ENCODE results near the gene CARD6. TPM values are rescaled to one million over a fixed set of nuclear protein-coding genes. Genes with fewer than 3 reads are reported as not detected.

Gene CARD6
- total and polyA plus RNA-seq, 4 donors: 4.6 to 19.8 (median 7.6) TPM

- no peak for DNase-seq
- WGBS, 2 donors: 62 to 64% methylated on average over 13 of the region's 13 CpGs
- intact Hi-C loops (cut with DNase I): loop anchor here (2.0 kb wide), 1 partner anchor 77 kb away; no protein-coding TSS in a partner anchor
These were observed 7.4 kb upstream of the CARD6 start for GRCh38 chr5:40833712-40834229.

GRCh38 chr5:40834391-40834848, 6.7 kb upstream of the CARD6 start:
- peak overlapping the region; percentile 16 to 43 for H3K27ac ChIP-seq (ENCODE audit: low read depth in 1 of 2, low read length in 2 of 2)
- 1% methylated on average over 21 of the region's 21 CpGs for WGBS, 2 donors
- intact Hi-C loops (cut with DNase I): loop anchor here (2.0 kb wide), 1 partner anchor 78 kb away; no protein-coding TSS in a partner anchor
- H3K36me3 ChIP-seq (ENCODE audit: control insufficient read depth in 1 of 2, insufficient read depth in 2 of 2, low read length in 1 of 2): peaks cover 2 to 3% of the 10 kb centered on the region in 2 donors
- H3K4me3 ChIP-seq (ENCODE audit: low read length in 2 of 2): peak overlapping the region; percentile 39 to 83
- no peaks in the 10 kb centered on the region for H3K9me3 ChIP-seq (ENCODE audit: control insufficient read depth, low read length)
- no peaks in the 10 kb centered on the region for H3K27me3 ChIP-seq (ENCODE audit: control insufficient read depth in 1 of 2, insufficient read depth in 2 of 2, low read length in 1 of 2)
- DNase-seq (peak in 1 of 2 donors; percentile 51), ATAC-seq (ENCODE audit: low FRiP score) (no peak)
- no peaks in the 10 kb centered on the region for H3K4me1 ChIP-seq (ENCODE audit: control insufficient read depth in 1 of 2, insufficient read depth in 2 of 2, low read length in 2 of 2)

More at GRCh38 chr5:40833712-40834229, 7.4 kb upstream of the CARD6 start:
- peak overlapping the region in 1 of 2 donors; percentile 16 for H3K27ac ChIP-seq (ENCODE audit: low read depth in 1 of 2, low read length in 2 of 2)
- peak overlapping the region; percentile 39 to 83 for H3K4me3 ChIP-seq (ENCODE audit: low read length in 2 of 2)
- peaks cover 2 to 3% of the 10 kb centered on the region in 2 donors for H3K36me3 ChIP-seq (ENCODE audit: control insufficient read depth in 1 of 2, insufficient read depth in 2 of 2, low read length in 1 of 2)
- no peaks in the 10 kb centered on the region for H3K9me3 ChIP-seq (ENCODE audit: control insufficient read depth, low read length)
- ATAC-seq (ENCODE audit: low FRiP score): no peak
- H3K27me3 ChIP-seq (ENCODE audit: control insufficient read depth in 1 of 2, insufficient read depth in 2 of 2, low read length in 1 of 2): no peaks in the 10 kb centered on the region
- H3K4me1 ChIP-seq (ENCODE audit: control insufficient read depth in 1 of 2, insufficient read depth in 2 of 2, low read length in 2 of 2): no peaks in the 10 kb centered on the region

- ATAC-seq (ENCODE audit: low FRiP score) (peak; percentile 99), DNase-seq (peak; percentile 98)
- Histone ChIP-seq H3K4me1 (ENCODE audit: control insufficient read depth in 1 of 2, insufficient read depth in 2 of 2, low read length in 2 of 2) (no peaks in the 10 kb centered on the region), H3K27ac (ENCODE audit: low read depth in 1 of 2, low read length in 2 of 2) (peak within 1 kb of the TSS; percentile 89 to 99), H3K27me3 (ENCODE audit: control insufficient read depth in 1 of 2, insufficient read depth in 2 of 2, low read length in 1 of 2) (no peaks in the 10 kb centered on the region), H3K4me3 (ENCODE audit: low read length in 2 of 2) (peak within 1 kb of the TSS; percentile 45 to 83), H3K36me3 (ENCODE audit: control insufficient read depth in 1 of 2, insufficient read depth in 2 of 2, low read length in 1 of 2) (peaks cover 2% of the 10 kb centered on the region in 2 donors), H3K9me3 (ENCODE audit: control insufficient read depth, low read length) (no peaks in the 10 kb centered on the region)
- intact Hi-C loops (cut with DNase I): loop anchor here (1.0 to 5.0 kb wide), 3 partner anchors 37 to 78 kb away; partner anchors contain the start of gene PRKAA1 (in 1 of the 2)
- WGBS, 2 donors: 1% methylated on average over 58 to 61 of the region's 61 CpGs
These were observed 6.0 kb upstream of the CARD6 start, which contains the start of gene RPL37 for GRCh38 chr5:40834849-40835787. RPL37 (minus strand) TSS chr5:40835222; CDS start chr5:40835185, 37 bp downstream.

DNA sequence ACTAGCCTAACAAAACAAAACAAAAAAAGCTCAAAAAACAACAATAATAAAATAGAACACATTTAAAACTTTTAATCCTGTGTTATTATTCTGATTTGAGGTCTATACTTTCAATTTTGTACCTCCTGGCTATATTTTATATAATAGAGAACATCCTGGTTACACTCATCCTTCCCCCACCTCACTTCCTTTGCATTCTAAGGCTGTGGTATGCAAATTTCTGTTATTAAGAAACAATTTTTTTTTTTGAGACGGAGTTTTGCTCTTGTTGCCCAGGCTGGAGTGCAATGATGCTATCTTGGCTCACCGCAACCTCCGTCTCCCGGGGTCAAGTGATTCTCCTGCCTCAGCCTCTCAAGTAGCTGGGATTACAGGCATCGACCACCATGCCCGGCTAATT, 3.1 kb upstream of the CARD6 start:
- ATAC-seq (ENCODE audit: low FRiP score): no peak
- no peaks in the 10 kb centered on the region for H3K9me3 ChIP-seq (ENCODE audit: control insufficient read depth, low read length)
- H3K27ac ChIP-seq (ENCODE audit: low read depth in 1 of 2, low read length in 2 of 2): no peak overlapping the region
- DNase-seq: no peak
- 93 to 95% methylated on average over 6 of the region's 6 CpGs for WGBS, 2 donors
- no peak overlapping the region for H3K4me3 ChIP-seq (ENCODE audit: low read length in 2 of 2)
- H3K36me3 ChIP-seq (ENCODE audit: control insufficient read depth in 1 of 2, insufficient read depth in 2 of 2, low read length in 1 of 2): peaks cover 0 to 2% of the 10 kb centered on the region in 2 donors
- H3K4me1 ChIP-seq (ENCODE audit: control insufficient read depth in 1 of 2, insufficient read depth in 2 of 2, low read length in 2 of 2): no peaks in the 10 kb centered on the region
- no peaks in the 10 kb centered on the region for H3K27me3 ChIP-seq (ENCODE audit: control insufficient read depth in 1 of 2, insufficient read depth in 2 of 2, low read length in 1 of 2)
- intact Hi-C loops (cut with DNase I): loop anchor here in 1 of 2 donors (5.0 kb wide), 1 partner anchor 39 kb away; no protein-coding TSS in a partner anchor

DNA sequence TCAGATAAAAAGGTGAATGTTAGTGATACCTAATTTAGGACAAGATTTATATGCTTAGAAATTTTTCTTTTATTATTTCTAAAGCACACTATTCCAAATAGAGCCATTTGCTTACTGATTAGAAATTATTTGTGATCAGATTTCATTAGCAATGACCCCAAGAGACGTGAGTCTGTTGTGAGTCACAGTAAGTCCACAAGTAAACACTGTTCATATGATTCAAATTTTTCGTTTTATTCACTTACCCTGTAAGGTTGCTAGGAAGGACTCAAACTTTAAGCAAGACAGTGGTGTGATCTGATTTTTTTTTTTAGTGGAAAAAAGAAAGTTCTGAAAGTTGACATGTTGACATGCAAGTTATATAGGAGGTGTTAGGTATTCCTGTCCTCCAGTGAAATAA, 1.2 kb downstream of the CARD6 start:
- no peak for DNase-seq
- Histone ChIP-seq H3K4me3 (ENCODE audit: low read length in 2 of 2) (no peak overlapping the region), H3K27me3 (ENCODE audit: control insufficient read depth in 1 of 2, insufficient read depth in 2 of 2, low read length in 1 of 2) (no peaks in the 10 kb centered on the region), H3K4me1 (ENCODE audit: control insufficient read depth in 1 of 2, insufficient read depth in 2 of 2, low read length in 2 of 2) (no peaks in the 10 kb centered on the region), H3K9me3 (ENCODE audit: control insufficient read depth, low read length) (no peaks in the 10 kb centered on the region), H3K27ac (ENCODE audit: low read depth in 1 of 2, low read length in 2 of 2) (no peak overlapping the region), H3K36me3 (ENCODE audit: control insufficient read depth in 1 of 2, insufficient read depth in 2 of 2, low read length in 1 of 2) (peaks cover 0 to 2% of the 10 kb centered on the region in 2 donors)
- intact Hi-C loops (cut with DNase I): no loop called here
- 60 to 79% methylated on average over 2 of the region's 2 CpGs for WGBS, 2 donors
- peak; percentile 63 for ATAC-seq (ENCODE audit: low FRiP score)

DNA sequence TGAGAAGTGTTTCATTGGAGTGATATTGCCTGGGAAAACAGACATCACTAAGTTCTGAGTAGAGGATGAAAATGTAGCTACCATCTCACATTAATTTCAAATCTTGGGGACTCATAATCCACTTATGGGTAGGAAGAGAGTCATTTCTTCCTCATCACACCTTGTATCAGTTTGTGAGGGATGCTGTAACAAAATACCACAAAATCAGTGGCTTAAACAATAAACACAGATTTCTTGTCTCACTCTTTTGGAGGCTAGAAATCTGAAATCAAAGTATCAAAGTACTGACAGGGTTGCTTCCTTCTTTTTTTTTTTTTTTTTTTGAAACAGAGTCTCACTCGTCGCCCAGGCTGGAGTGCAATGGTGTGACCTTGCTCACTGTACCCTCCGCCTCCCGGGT, 3.4 kb downstream of the CARD6 start:
- no peak for ATAC-seq (ENCODE audit: low FRiP score)
- no peak overlapping the region for H3K27ac ChIP-seq (ENCODE audit: low read depth in 1 of 2, low read length in 2 of 2)

DNA sequence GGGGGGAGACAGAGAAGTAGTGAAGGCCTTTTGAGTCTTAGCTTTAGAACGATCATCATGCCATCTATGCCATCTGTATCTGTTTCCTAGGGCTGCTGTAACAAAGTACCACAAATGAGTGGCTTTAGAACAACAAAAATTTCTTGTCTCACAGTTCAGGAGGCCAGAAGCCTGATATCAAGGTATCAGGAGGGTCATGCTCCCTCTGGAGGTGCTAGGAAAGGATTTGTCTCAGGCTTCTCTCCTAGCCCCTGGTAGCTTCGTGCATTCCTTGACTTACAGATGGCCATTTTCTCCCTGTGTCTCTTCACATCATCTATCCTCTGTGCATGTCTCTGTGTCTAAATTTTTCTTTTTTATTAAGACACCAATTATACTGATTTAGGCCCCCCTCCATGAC, 5.2 kb downstream of the CARD6 start:
- H3K27me3 ChIP-seq (ENCODE audit: control insufficient read depth in 1 of 2, insufficient read depth in 2 of 2, low read length in 1 of 2): no peaks in the 10 kb centered on the region
- intact Hi-C loops (cut with DNase I): no loop called here
- DNase-seq: no peak
- H3K9me3 ChIP-seq (ENCODE audit: control insufficient read depth, low read length): no peaks in the 10 kb centered on the region
- H3K27ac ChIP-seq (ENCODE audit: low read depth in 1 of 2, low read length in 2 of 2): no peak overlapping the region
- ATAC-seq (ENCODE audit: low FRiP score): no peak
- no peaks in the 10 kb centered on the region for H3K4me1 ChIP-seq (ENCODE audit: control insufficient read depth in 1 of 2, insufficient read depth in 2 of 2, low read length in 2 of 2)
- WGBS, 2 donors: 71 to 86% methylated on average over 2 of the region's 2 CpGs
- peaks cover 0 to 2% of the 10 kb centered on the region in 2 donors for H3K36me3 ChIP-seq (ENCODE audit: control insufficient read depth in 1 of 2, insufficient read depth in 2 of 2, low read length in 1 of 2)
- no peak overlapping the region for H3K4me3 ChIP-seq (ENCODE audit: low read length in 2 of 2)

More for the DNA sequence above, 3.4 kb downstream of the CARD6 start:
- intact Hi-C loops (cut with DNase I): no loop called here
- Histone ChIP-seq H3K36me3 (ENCODE audit: control insufficient read depth in 1 of 2, insufficient read depth in 2 of 2, low read length in 1 of 2) (peaks cover 0 to 2% of the 10 kb centered on the region in 2 donors), H3K27me3 (ENCODE audit: control insufficient read depth in 1 of 2, insufficient read depth in 2 of 2, low read length in 1 of 2) (no peaks in the 10 kb centered on the region), H3K4me3 (ENCODE audit: low read length in 2 of 2) (no peak overlapping the region), H3K4me1 (ENCODE audit: control insufficient read depth in 1 of 2, insufficient read depth in 2 of 2, low read length in 2 of 2) (no peaks in the 10 kb centered on the region), H3K9me3 (ENCODE audit: control insufficient read depth, low read length) (no peaks in the 10 kb centered on the region)
- no peak for DNase-seq
- WGBS, 2 donors: 77 to 92% methylated on average over 4 of the region's 4 CpGs

GRCh38 chr5:40847525-40847924, 6.4 kb downstream of the CARD6 start:
- H3K27me3 ChIP-seq (ENCODE audit: control insufficient read depth in 1 of 2, insufficient read depth in 2 of 2, low read length in 1 of 2): no peaks in the 10 kb centered on the region
- peaks cover 0 to 2% of the 10 kb centered on the region in 2 donors for H3K36me3 ChIP-seq (ENCODE audit: control insufficient read depth in 1 of 2, insufficient read depth in 2 of 2, low read length in 1 of 2)
- H3K4me1 ChIP-seq (ENCODE audit: control insufficient read depth in 1 of 2, insufficient read depth in 2 of 2, low read length in 2 of 2): no peaks in the 10 kb centered on the region
- WGBS, 2 donors: 82 to 92% methylated on average over 1 of the region's 1 CpG
- ATAC-seq (ENCODE audit: low FRiP score): no peak
- H3K4me3 ChIP-seq (ENCODE audit: low read length in 2 of 2): no peak overlapping the region
- intact Hi-C loops (cut with DNase I): no loop called here
- no peak overlapping the region for H3K27ac ChIP-seq (ENCODE audit: low read depth in 1 of 2, low read length in 2 of 2)
- peaks cover 2% of the 10 kb centered on the region for H3K9me3 ChIP-seq (ENCODE audit: control insufficient read depth, low read length)
- no peak for DNase-seq
